ENCODE data around the gene ROBO4.

GRCh38 chr11:124846070-124846673 is 51.5 kb downstream of the ROBO4 start:
- TF ChIP-seq POLR2A (IDR thresholded peaks at IDR 0.05): no peak
- no peak for TF ChIP-seq CTCF (IDR thresholded peaks at IDR 0.05)
